GM18858 (cell line): Measurements from ENCODE around the gene AIMP2.
"Not testable (repeated sequence)": the region's sequence is repeated elsewhere in the genome, so short reads cannot be mapped to it uniquely, and the experiment has no call there.

ENCODE experiments used
- ATAC-seq: cut with Tn5 transposase; IDR thresholded peaks from one replicate; pipeline ENCODE4 v1.9.1; 2021; ENCODE audit not compliant: unreplicated experiment

AIMP2 gene

DNA sequence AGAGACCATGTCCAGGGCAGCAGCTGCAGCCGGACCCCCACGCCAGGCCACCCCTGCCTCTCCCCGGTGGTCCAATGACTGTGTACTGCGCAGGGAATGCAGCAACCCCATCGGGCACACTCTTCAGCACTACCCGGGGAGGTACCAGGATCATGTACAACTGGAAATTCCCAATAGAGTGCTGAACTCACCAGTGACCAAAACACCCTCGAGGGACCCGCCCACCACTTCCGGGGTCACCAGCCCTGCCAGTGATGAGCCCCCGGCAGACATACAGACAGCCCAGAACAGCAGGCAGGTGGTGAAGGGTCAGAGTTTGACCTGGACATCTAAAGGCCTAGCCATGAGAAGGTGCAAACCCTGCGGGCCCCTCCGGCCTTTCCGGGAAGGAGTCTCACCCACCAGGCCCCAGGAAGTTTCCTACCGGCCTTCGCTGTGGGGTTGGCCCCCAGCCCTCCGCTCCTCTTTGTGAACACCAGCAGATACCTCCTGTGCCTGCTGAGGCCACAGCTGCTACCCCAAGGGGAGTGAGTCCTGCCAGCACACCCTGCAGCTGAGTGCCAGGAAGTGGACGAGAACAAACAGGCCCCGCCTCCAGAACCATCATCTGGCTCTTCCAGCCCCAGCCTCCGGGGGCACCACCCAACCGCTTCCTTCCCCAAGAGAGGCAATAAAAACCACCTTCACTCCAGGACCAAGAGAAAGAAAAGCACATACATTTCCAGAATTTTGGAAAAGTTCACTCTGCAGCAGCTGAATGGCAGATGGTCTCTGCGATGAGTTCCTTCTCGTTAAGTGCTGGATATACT, 17.1 kb downstream of the AIMP2 start:
- ATAC-seq, result peak; percentile 79

DNA sequence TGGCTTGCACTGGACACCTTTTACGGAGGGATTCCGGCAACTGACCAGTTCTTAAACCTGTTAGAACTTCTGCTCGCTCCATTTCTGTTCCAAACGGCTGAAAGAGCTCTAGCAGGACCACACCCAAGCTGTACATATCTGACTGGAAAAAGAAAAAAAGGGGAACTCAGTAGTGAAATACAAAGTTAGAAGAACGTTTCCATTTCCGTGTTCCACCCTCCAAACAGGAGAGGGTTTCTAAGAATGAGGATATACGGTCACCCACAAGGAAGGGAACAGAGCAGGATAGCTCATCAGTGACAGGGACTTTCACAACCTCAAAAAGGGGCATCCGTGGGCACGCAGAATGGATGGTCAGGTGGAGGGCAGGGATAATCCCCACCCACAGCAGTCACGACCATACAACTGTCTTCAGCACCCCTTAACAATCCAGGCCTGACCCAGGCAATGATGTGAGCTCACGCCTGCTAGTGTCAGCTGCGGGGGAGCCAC, 17.8 kb downstream of the AIMP2 start:
- no peak for ATAC-seq

DNA sequence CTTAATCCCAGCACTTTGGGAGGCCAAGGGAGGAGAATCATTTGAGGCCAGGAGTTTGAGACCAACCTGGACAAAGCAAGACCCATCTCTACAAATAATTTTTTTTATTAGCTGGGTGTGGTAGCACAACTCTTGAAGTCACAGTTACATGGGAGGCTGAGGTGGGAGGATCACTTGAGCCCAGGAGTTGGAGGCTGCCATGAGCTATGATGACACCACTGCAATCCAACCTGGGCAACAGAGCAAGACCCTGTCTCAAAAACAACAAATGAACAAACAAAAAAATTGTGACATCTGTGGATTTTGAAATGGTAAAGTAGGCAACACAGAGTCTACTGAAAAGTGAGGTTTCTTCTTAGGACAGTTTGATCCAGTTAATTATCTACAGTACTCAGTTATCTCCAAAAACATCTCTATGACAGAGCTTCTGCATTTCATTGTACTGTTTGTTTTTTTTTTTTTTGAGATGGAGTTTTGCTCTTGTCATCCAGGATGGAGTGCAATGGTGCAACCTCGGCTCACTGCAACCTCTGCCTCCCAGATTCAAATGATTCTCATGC, 18.8 kb downstream of the AIMP2 start:
- no peak for ATAC-seq

DNA sequence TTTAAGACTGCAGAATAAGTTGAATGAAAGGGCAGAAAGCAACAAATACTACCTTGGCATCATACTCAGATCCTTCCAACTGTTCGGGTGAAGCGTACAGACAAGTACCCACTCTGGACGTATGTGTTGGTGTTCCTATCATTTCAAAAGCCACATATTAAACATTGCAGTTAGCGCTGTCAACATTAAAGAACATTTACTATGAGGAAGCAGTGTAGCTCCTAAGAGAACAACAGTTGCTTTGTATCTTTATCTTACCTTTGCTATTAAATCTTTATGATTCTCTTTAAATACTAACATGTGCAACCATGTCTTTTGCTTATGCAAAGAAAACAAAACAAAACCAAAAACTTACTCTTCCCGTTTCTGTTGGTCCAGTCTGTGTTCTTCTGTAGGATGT, 19.5 kb downstream of the AIMP2 start:
- ATAC-seq, result no peak

DNA sequence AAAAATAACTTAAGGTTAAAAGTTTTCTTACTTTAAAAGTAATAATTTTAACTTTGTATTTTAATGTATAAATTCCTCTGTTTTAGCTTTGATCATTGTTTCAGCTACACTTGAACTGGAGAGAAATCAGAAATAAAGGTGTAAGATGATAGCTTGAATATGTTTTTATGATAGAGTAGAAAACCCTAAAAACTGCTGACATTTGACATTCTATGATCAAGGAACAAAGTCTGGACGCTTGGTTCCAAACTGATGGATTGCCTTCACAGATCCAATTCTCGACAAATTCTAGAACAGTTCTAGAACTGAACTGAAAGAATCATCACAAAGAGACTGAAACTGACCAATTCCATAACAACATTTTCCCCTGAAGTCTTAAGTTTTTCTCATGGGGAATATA, 21.9 kb downstream of the AIMP2 start, which contains the start of gene ANKRD61:
TSS of gene ANKRD61 (plus strand) at position 389 of the 400 bp plus-strand sequence. CDS start at position 389, 0 bp downstream.
- no peak for ATAC-seq

DNA sequence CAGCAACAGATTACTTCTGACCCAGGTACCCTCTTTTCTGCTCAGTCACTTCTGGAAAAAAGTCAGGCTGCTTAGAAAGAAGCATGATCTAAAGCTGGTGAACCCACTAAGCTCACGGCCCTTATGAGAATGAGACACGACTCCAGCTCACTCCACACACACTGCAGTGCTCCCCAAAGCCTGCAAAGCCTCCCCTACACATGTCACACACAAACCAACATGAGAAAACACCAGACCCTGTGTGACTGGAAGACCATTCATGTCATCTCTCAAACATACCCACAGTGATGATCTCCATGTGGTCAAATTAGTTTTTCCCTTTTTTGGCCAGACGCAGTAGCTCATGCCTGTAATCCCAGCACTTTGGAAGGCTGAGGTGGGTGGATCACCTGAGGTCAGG, 22.5 kb downstream of the AIMP2 start:
- no peak for ATAC-seq

DNA sequence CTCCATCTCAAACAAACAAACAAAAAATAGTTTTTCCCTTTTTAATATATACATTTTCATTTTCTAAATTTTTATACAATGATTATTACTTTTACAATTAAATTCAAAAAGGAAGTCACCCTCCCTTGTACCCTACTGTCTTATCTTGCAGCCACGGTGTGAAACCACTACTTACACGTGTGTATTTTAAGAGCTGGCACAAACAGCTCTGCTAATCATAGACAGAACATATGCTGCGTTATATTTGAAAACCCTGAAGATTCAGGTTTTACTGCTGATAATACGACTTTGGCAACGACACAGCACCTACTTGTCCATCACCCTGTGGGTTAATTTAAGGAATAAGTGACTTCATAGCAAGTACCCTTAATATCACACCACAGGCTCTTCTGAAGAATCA, 23.1 kb downstream of the AIMP2 start:
- no peak for ATAC-seq

DNA sequence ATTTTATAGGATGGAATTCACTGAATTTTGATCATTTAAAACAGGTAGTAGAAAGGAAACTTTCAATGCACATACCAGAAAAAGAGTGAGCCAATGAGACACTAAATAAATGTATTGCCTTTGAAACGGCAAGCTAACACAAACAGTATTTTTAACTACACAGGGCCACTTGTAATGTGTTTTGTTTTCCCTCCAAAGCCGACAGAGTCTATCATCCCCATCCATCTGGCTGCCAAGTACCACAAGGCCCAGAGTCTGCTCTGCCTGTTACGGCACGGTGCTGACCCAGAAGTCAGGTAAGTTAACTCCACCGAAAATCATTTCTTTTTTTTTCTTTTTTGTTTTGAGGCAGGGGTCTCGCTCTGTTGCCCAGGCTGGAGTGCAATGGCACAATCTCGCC, 23.6 kb downstream of the AIMP2 start:
- ATAC-seq, result no peak

DNA sequence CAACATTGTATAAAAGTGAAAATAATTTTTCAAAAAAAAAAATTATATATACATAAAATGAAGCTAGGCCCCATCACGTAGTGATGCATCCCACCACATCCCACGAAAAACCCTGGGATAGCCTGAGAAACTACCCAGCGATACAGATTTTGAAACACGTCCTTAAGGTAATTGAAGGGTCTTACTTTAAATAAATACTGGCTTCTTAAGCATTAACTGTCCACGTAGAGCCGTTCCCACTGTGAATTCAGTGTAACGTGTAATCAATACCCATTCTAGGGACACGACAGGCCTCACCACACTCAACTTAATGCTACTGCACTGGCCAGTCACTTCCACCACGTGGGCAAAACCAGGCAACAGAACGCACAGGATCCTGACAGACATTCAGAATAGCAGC, 26.1 kb downstream of the AIMP2 start:
- no peak for ATAC-seq

DNA sequence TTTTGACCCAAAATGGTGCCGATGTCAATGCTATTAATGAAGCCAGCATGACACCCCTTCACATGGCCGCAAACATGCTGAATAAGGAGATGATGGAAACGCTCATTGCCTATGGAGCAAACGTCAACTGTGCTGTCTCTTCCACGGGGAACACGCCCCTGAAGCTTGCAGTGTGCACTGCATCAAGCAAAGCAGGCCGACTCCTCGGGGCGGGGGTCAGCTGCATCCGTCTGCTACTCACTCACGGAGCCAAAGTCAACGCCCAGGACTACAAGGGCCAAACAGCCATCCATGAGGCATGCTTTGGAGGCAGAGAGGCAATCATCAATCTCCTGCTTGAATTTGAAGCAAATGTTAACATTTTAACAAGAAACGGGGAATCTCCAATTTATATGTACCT, 26.6 kb downstream of the AIMP2 start:
- no peak for ATAC-seq

DNA sequence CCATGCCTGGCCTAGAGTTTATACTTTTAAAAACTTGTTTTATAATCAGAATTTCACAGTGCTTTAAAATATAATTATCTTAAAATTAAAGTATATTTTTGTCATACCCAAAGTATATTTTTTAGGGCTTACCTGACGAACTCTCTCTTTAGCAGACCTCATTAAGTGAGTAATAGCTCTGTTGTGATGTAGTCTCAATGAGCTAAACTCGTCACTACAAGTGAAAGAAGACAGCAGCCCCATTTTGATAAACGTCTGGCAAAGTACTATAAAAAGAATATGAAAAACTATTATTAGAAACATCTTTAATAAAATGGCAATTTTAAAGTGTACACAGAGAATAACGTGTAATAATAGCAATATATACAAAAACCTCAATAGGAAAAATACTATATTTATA, 40.7 kb downstream of the AIMP2 start:
- ATAC-seq, result no peak

DNA sequence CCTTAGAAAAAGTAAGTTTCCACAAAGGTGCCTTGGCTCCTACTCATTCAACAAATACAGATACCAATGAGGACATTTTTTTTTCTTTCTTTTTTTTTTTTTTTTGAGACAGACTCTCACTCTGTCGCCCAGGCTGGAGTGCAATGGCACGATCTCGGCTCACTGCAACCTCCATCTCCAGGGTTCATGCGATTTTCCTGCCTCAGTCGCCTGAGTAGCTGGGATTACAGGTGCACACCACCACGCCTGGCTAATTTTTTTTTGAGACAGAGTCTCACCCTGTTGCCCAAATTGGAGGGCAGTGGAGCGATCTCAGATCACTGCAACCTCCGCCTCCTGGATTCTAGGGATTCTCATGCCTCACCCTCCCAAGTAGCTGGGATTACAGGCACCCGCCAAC, 42.1 kb downstream of the AIMP2 start:
- ATAC-seq, result not testable (repeated sequence)

DNA sequence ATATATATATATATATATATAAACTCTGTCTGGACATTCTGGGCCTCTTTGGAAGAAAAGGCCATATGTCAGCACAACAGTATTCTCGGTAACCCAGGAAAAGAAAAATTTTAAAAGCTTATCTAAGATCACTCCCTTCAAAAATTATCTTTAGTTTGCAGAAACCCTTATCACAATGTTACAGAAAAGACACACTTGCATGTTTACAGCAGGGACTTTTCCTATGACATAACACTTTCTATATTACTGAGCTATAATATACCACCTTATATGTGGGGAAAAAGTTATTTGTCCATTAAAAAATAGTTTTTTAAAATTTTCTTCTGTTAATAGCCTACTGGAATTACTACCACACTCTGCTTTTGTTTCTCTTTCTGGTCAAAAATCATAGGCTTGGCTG, 47.5 kb downstream of the AIMP2 start:
- ATAC-seq, result no peak

DNA sequence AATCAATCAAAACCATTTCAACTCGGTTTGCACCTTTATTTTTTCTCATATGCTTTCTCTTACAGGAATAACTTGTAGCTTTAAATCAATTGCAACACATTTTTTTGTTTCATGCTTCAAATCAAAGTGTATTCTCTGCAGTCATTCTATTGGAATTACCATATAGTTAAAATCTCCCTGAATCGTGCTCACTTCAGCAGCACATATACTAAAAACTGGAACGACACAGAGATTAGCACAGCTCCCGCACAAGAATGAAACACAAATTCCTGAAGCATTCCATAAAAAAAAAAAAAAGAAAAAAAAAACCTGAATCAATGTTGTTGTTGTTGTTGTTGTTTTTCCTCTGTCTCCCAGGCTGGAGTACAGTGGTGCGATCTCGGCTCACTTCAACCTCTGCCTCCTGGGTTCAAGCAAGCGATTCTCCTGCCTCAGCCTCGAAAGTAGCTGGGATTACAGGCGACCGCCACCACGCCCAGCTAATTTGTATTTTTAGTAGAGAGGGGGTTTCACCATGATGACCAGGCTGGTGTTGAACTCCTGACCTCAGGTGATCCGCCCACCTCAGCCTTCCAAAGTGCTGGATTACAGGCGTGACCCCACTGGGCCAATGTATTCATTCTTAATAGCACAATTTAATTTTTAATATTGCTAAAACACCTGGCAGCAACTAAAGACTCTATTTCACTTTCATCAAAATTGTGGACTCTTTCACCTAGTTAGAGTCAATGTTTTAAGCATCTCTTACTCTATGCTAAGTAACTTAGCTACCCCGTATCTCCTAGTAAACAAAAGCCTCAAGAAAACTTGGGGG, 48.5 kb downstream of the AIMP2 start:
- no peak for ATAC-seq

DNA sequence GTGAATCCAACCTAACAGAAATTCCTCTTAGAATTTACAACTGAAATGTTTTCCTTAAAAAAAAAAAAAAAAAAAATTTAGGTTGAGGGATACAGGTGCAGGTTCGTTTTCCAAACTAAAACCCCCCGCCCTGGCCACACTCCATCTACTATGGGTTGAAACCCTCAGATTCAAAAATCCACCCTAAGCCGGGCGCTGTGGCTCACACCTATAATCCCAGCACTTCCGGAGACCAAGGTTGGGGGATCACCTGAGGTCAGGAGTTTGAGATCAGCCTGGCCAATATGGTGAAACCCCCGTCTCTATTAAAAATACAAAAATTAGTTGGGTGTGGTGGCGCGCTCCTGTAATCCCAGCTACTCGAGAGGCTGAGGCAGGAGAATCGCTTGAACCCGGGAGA, 50.9 kb downstream of the AIMP2 start:
- ATAC-seq, result not testable (repeated sequence)

DNA sequence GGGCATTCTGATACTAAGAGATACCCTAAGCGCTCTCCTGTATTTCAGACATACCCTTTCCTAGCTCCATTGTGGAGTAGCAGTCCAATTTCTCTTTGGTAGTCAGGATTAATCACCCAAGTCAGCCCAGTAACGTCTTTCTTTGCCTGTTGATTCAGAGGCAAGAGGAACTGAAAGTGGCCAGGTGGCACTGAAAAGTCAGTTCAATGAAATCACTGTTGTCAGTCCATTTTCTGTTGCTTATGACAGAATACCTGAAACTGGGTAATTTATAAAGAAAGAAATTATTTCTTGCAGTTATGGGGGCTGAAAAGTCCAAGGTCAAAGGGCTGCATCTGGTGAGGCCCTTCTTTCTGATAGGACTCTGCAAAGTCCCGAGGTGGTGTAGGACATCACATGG, 62.3 kb downstream of the AIMP2 start:
- peak; percentile 57 for ATAC-seq
